Islet precursor cell (in vitro differentiated cells): ENCODE results near the gene SETD4.
"Not testable (repeated sequence)": the region's sequence is repeated elsewhere in the genome, so short reads cannot be mapped to it uniquely, and the experiment has no call there.

Experiments used
- DNase-seq: peaks from one replicate; pipeline ENCODE4 v3.0.0-alpha.2; 2018

The SETD4 gene, protein sequence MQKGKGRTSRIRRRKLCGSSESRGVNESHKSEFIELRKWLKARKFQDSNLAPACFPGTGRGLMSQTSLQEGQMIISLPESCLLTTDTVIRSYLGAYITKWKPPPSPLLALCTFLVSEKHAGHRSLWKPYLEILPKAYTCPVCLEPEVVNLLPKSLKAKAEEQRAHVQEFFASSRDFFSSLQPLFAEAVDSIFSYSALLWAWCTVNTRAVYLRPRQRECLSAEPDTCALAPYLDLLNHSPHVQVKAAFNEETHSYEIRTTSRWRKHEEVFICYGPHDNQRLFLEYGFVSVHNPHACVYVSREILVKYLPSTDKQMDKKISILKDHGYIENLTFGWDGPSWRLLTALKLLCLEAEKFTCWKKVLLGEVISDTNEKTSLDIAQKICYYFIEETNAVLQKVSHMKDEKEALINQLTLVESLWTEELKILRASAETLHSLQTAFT

DNA sequence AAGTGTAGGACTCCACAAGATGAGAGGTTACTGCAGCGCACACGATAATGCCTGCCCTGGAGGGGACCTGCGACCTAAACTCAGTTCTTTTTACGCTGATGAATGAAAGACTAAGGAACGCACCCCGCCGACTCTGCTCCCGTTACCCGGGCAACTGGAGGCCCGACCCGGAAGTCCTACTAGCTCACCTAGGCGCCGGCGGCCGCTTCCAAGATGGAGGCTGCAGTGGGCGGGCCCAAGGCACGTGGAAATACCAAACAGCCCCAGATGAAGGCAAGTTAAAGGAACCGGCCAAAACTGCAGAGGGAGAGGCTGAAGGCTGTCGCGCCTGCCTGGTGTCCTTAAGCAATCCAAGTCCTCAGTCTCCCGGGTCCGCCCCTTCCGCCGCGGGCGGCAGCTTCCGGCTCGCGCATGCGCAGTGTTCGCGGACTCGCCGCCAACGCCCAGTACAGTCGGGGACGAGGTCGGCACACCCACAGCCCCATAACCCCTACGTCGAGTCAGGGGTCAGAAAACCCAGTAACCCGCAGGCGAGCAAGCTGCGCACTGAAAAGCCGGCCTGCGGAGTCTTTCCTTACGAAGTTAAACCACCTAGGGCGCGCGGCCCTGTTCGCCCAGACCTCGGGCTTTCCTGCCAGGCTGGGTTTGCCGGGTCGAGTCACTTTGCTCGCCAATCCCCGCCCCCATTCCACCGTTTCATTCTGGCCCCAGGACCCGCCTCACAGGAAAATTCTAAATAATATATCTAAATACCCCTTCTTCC, at the start of gene SETD4:
Gene SETD4 (minus strand): TSS at position 368 of the 763 bp plus-strand sequence. CDS start 1,638 bp downstream, outside the sequence.
- DNase-seq, result peak; percentile 95

DNA sequence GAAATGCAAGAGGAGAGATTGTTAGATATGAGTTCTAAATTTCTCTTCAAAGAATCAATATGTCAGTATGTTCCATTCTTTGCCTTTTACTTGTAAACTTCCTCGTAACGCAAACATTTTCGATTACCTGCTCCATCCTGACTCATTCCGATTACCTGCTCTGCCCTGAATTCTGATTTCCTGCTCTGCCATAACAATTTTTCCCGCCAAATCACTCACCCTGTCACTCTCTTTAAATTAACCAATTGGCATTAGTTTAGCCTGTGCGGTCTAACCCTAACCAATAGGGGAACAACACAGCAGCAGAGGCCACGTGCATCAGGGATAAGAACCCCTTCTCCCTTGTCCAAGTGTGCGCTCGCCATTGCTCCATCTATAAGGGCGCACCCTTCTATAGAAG, 49.5 kb upstream of the SETD4 start:
- DNase-seq, result no peak

DNA sequence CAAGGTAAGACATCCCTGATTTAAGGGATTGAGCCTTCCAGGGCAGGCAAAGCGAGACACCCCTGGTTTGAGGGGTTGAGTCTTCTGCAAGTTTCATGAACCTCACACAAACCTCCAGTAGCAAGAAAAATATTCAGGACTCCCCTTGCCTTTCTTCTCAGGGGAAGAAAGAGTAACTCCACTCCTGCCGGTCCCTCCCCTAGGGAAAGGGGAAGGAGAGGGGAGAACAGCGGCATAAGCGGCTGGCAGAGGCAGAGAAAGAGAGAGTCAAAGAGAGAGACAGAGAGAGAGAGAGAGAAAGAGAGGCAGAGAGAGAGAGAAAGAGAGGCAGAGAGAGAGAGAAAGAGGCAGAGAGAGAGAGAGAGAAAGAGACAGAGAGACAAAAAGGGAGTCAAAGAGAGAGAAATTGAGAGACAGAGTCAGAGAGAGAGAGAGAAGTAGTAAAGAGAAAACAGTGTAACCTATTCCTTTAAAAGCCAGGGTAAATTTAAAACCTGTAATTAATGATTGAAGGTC, 45.1 kb upstream of the SETD4 start:
- DNase-seq, result no peak

DNA sequence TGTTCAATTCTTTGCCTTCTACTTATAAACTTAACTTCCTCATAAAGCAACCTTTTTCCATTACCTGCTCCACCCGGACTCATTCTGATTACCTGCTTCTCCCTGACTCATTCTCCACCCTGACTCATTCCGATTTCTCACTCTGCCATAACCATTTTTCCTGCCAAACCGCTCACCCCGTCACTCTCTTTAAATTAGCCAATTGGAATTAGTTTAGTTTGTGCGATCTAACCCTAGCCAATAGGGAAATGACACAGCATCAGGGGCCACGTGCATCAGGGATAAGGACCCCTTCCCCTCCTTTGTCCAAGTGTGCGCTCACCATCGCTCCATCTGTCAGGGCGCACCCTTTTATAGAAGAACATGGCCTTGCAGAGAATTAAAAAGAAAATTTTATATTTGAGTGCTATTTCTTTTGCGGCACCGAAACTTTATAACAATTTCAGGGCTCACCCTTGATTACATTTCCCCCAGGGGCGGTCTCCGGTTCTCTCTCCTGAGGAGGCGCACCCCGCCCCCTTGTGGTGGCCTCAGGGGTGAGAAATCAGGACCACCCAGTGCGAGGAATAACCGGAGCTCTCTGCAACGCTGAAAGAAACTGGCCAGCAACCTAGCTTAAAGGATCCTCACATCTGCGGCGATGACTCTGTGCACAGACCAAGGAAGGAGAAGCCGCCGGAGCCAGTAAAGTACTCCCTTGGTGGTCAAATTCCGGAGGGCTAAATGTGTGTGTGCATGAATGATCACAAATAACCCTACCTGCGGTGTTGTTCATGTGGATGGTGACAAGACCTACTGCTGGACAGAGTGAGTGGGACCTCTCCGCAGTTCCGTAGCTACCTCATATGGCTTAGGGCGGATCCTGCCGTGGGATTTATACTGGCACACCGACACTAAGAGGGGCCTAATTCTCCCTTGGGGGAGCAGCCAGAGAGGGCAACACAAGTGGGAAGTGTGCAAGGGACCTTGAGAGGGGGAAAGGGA, 44.3 kb upstream of the SETD4 start:
- peak; percentile 50 for DNase-seq

DNA sequence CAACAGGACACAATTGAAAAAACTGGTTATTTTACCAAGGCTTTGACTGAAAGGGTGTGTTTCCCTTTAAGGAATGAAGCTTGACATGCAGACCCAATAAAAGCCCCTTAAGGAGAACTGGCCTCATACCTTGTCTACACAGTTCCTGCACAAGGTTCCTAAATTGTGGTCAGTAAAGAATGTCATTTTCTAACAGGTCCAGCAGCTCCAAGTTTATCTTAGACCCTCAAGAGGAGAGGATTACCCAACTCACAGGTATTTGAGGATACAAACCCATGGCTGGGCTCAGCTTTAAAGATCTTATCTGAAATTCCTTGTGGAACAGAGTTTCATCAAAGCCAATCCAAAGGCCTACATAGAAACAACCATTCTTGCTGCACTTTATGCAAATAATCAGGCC, 43.1 kb upstream of the SETD4 start:
- DNase-seq, result peak; percentile 59

DNA sequence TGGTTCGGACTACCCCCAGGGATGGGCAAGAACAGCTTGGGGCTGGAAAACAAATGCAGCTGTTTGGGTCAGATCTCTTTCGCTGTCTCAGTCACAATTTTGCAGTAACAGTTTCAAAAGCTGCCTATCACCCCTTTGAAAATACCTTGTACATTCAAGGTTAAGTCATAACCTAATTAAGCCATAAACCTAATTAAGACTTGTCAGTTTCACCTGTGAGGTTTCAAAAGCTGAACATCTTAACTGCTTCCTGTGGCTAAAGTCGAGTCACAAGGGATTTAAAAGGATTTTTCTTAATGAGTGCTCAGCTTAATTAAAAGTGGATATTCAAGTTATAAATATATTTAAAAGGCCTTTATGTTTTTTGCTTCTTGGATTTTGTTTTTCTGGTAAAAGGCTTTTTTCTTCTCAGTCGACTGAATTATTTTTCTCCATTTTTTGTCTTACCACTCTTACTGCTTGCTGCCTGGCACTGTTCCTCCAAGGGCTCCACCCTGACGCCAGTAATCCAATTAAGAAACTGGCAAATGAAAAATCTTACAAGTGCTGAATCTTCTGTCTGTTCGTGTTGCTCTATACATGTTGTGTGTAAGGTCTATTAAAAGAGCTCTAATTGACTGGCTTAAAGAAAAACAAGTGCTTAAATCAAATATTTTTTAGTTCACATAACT, 40.8 kb upstream of the SETD4 start:
- no peak for DNase-seq

DNA sequence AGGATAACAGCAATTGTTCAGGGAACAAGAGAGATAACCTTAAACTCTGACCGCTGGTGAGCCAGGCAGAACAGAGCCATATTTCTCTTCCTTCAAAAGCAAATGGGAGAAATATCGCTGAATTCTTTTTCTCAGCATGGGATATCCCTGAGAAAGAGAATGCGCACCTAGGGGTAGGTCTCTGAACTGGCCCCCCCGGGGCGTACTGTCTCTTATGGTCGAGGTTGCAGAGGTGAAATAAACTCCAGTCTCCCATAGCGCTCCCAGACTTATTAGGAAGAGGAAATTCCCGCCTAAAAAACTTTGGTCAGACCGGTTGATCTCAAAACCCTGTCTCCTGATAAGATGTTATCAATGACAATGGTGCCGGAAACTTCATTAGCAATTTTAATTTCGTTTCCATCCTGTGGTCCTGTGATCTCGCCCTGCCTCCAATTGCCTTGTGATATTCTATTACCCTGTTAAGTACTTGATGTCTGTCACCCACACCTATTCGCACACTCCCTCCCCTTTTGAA, 39.4 kb upstream of the SETD4 start:
- DNase-seq, result not testable (repeated sequence)

DNA sequence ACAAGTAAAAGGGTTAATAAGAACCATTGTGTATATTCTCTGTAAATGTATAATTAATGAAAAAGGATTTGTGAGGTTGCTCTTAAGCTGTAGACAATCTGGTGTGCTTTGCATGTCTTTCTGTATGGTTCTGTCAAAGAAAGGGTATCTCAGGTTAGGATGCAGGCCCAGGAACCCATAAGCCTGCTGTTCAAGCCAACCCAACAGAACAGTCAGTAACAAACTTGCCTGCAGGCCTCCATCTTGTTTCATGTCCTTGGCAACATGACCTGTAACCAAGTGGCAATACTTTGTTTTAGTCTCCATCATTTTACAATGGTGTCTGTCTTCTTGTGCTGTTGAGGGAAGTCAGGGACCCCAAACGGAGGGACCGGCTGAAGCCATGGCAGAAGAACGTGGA, 38.7 kb upstream of the SETD4 start:
- DNase-seq, result no peak

DNA sequence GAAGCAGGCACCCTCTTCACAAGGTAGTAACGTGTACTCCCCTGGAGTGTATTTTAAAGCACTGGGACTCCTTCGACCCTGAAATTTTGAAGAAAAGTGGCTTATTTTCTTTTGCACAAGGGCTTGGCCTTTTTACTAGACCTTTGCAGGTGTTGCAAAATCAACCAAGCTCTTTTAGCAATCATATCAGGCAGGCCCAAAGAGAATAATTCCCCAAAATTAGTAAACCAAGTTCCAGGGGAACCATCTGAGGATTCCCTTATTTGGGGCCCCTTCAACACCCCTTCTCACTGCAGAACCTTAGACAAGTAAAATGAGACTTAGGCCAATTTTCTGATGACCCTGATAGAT, 37.8 kb upstream of the SETD4 start:
- DNase-seq, result no peak

DNA sequence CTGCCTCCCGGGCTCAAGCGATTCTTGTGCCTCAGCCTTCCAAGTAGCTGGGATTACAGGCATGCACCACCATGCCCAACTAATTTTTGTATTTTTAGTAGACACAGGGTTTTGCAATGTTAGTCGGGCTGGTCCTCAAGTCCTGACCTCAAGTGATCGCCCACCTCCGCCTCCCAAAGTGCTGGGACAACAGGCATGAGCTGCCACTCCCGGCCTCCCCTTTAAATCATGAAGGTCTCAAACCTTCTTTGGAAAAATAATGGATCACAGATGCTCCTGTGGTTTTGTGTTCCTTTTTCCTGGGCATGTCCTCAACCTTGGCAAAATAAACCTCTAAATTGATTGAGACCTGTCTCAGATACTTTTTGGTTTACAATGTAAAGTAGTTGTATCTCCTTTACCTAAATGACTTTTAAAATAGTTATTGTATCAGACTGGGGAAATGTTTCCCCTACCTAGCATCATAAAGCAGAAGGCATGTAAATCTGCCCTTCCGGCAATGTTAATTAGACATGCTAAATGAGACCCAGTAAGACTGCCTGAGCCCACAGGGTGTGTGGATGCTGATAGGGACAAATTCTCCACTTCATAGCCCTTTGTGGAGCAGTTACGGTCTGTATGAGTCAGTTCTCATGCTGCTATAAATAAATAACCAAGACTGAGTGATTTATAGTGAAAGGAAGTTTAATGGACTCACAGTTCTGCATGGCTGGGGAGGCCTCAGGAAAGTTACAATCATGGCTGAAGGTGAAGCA, 37.3 kb upstream of the SETD4 start:
- DNase-seq, result no peak

DNA sequence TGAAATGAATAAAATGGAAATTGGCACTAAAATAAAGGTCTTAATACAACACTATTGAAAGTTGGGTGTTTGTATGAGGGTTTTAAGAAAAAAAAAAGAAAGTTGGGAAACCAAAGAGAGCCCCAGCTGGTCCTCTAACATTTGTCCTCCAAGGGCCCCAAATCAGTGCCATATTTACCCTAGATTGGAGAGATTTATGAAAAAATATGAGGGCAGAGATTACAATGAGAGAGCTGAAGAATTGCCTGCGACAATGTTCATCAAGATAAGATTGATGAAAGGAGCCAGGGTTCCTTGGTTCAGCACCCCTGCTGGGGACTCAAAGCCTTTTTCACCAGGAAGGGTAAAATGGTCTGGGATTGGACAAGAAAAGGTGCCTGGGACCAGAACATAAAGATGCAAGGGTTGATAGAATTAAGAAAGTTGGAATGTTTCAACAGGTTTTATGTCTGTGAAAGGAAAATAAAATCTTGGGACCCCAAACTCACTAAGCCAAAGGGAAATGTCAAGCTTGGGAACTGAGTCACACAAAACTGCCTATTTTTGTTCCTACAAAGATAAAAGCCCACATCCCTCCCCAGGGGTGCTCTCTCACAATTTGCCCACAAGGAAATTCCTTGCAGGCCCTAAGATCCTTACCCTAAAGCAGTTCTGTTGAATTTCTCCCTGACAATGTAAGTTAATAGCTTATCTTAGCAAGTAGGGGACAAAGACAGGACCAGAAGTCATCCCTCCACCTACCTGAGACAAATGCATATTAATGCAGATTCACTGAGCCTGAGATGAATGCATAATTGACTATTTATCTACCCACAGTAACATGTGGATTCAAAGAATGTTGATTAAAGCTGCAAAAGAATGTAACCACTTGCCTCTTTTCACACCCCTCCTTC, 36.3 kb upstream of the SETD4 start:
- DNase-seq, result no peak

DNA sequence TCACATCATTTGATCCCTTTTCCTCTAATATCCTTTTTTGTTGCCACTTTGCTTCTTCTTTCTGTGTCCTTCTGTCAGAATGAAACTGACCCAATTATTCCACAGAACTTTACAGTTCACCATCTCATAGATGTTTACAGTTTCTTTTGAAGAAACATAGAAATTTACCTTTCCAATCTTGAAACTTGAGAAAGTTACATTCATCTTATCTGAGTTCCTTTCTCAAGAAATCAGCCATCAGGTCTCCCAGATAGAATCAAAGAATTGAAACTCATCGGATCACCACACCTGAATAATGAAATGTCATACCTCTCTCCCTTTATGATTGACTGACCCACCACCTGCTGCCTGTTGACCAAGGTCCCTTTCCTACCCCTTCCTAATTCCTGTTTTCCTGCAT, 33.2 kb upstream of the SETD4 start:
- DNase-seq, result no peak

DNA sequence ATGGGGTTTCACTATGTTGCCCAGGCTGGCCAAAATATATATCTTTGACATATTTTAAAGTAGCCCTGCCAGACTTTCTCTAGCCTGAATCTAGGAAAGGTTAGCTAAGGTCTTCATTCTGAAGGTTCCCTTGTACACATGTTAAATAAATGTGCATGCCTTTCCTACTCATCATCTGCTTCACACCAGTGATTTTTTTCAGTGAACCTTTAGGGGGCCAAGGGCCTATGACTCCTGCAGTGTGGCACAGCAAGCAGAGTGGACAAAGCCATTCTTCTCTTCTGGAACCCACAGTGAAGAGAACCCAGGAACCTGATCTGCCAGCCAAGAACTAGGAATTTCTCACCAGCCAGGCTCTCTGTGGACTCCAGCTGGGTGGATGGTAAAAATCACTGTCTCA, 32.4 kb upstream of the SETD4 start:
- no peak for DNase-seq

DNA sequence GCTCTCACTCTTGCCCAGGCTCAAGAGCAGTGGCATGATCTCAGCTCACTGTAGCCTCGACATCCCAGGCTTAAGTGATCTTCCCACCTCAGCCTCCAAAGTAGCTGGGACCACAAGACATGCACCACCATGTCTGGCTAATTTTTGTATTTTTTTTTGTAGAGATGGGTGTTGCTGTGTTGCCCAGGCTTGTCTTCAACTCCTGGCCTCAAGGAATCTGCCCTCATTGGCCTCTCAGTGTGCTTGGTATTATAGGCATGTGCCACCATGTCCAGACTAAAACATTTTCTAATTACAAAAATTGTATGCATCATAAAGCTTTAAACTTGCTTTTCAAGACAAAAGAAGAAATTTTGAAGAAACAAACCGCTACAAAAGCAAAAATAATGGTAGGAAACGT, 29.6 kb upstream of the SETD4 start:
- no peak for DNase-seq

DNA sequence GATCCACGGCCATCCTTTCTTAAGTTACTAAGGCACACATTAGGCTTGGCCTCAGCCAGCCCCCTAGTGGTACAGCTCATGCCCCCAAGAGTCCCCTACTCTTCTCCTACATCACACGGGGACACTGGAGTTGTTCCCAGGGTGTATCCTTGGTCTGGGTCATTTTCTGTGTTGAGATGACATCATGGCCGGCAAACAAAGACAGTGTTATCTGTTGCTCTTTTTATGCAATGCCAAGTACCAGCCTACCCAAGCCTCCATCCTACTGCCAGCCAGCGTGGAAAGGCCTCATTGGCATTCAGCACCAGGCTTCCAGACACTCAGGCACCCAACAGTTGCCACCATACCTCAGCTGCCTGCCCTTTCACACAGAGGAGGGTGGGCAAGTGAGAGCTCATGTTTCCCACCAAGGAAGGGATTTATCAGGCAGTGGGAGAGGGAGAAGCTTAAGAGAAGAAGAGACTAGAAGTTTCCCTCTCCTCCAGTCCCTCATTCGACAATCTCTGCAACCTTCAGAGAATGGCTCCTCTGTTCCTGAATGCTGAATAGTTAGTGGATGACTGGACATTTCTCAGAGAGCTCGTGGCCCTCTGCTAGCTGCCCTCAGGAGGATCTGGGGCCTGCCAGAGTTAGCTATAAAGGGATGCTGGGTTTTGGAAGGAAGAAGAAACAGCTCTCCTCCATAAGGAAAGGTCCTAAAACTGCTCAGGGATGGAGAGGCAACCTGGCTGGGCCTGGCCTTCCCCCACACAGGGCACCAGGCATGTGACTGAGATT, 27.2 kb upstream of the SETD4 start:
- peak; percentile 52 for DNase-seq

DNA sequence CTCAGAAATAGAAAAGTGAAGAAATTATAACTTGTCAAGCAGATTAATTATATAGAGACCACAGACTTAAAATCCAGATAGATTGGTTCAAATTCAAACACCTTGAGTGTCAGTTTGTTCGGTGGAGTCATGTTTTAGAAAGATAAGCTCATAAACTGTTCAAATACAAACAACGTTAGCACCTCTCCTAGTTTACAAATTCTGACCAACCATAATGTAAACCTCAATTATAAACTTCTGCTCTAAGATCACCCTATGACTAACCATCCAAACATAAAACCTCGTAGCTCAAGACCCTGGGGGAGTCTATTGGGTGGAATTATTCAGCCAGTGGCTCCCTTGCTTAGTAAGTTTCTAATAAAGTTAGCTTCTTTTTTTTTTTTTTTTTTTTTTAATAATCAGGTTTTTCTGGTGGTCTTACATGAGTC, 21.9 kb upstream of the SETD4 start:
- no peak for DNase-seq

DNA sequence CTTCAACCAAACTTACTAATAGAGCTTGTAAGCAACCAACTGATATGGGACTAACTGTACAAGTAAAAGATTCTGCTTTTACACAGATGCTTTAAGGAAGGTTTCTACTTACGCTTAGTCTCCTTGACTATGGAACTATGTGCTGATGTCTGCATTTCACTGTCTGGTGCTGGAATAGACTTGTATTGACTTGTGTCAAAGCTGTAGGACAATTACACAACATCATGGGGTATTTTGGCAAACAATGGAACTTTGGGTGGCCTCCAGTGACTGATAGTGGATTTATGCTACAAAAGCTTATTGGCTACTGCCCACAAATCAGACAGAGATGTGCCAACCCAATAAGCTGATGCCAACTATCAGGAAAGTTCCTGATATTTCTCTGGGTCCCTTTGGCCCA, 20.1 kb upstream of the SETD4 start:
- no peak for DNase-seq

DNA sequence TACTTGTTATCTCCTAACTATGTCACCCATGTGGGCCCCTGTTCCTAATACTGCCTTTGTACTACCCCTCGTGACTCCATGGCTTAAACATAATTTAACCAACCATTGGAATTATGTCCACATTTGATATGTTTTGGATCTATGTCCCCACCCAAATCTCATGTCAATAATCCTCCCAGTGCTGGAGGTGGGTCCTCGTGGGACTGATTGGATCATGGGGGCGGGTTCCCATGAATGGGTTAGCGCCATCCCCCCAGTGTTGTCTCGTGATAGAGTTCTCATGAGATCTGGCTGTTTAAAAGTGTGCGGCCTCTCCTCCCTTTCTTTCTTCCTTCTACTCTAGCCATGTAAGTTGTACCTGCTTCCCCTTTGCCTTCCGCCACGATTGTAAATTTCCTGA, 19.3 kb upstream of the SETD4 start:
- no peak for DNase-seq

DNA sequence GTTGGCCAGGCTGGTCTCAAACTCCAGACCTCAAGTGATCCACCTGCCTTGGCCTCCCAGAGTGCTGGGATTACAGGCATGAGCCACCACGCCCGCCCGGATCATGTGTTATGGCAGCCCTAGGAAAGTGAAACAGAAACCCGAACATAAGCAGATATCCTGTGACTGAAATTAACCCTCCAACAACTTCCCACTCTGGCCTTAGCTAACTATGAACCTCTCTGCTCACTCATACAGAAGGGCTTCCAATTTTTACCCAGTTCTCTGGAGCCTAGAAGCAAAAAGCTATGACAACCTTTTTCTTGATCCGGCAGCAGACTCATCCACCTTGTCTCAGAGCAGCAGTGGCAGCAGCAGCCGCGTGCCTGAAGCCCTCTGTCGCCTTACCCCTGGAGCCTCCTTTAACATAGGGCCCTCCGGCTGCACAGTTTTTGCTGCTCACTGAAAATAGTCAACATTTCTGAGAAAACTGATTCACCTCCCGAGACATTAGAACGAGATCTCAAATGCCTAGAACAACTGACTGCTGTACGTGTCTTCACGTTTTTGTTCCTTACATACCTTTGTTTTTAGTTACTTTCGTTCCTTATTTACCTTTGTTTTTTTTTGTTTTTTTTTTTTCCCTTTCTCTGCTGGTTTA, 18.8 kb upstream of the SETD4 start:
- DNase-seq, result no peak
